HepG2 (cell line): ENCODE results near the gene SLC13A3. TPM values are rescaled to one million over a fixed set of nuclear protein-coding genes. Genes with fewer than 3 reads are reported as not detected.

Source experiments
- ARNT2 ChIP-seq: sonication (generic); formaldehyde crosslinking; IDR thresholded peaks from 2 replicates; pipeline ENCODE4 v1.8.0; 2022; ENCODE audit warnings: mild to moderate bottlenecking, low read depth, missing genetic modification reagents, moderate library complexity
- ATF5 ChIP-seq: sonication (generic); formaldehyde crosslinking; IDR thresholded peaks from 2 replicates; pipeline ENCODE4 v1.4.0; 2020; ENCODE audit warnings: mild to moderate bottlenecking, low read depth, missing genetic modification reagents
- DR1 ChIP-seq: sonication (generic); formaldehyde crosslinking; IDR thresholded peaks from 2 replicates; pipeline ENCODE4 v1.8.0; 2021; ENCODE audit warnings: mild to moderate bottlenecking, missing genetic modification reagents, inconsistent platforms
- GABPA ChIP-seq, 2 experiments: IDR thresholded peaks; 2 replicates each; pipeline ENCODE4 v1.6.1; 2011 to 2016; ENCODE audit warnings: low read depth in 2 of 2, low read length in 1 of 2, missing biosample characterization in 1 of 2, missing genetic modification characterization in 1 of 2
- GRHL1 ChIP-seq: sonication (generic); formaldehyde crosslinking; conservative IDR thresholded peaks from 2 replicates; pipeline ENCODE4 v1.8.0; 2022; ENCODE audit warnings: missing genetic modification reagents
- MYC ChIP-seq: sonication (generic); formaldehyde crosslinking; IDR thresholded peaks from 2 replicates; pipeline ENCODE4 v1.9.0; 2021; ENCODE audit warnings: missing genetic modification reagents, borderline replicate concordance
- NR3C1 ChIP-seq: sonication (generic); formaldehyde crosslinking; IDR thresholded peaks from 2 replicates; pipeline ENCODE4 v1.4.0; 2020; ENCODE audit warnings: missing genetic modification reagents
- PAF1 ChIP-seq: IDR thresholded peaks from 2 replicates; pipeline ENCODE4 v1.6.1; 2016; ENCODE audit warnings: missing genetic modification reagents, missing compliant biosample characterization
- PRPF4 ChIP-seq: fragments of 200-400 bp; formaldehyde crosslinking; IDR thresholded peaks from 2 replicates; pipeline ENCODE4 v1.6.1; 2016; ENCODE audit warnings: low read length, low read depth; ENCODE audit not compliant: poor library complexity, severe bottlenecking
- U2AF1 ChIP-seq: fragments of 200-400 bp; formaldehyde crosslinking; optimal IDR thresholded peaks from 2 replicates; pipeline ENCODE3; 2017; ENCODE audit warnings: mild to moderate bottlenecking, low read depth, low read length
- ZNF468 ChIP-seq: sonication (generic); formaldehyde crosslinking; IDR thresholded peaks from 2 replicates; pipeline ENCODE4 v1.8.0; 2022; ENCODE audit warnings: mild to moderate bottlenecking, moderate library complexity, missing genetic modification reagents
- ZNF501 ChIP-seq: sonication (generic); formaldehyde crosslinking; IDR thresholded peaks from 2 replicates; pipeline ENCODE4 v1.5.1; 2020; ENCODE audit warnings: mild to moderate bottlenecking, moderate library complexity, missing genetic modification reagents
- ZNF567 ChIP-seq: sonication (generic); formaldehyde crosslinking; IDR thresholded peaks from 2 replicates; pipeline ENCODE4 v1.8.1; 2023; ENCODE audit warnings: mild to moderate bottlenecking, missing genetic modification reagents, borderline replicate concordance
- ZZZ3 ChIP-seq: sonication (generic); formaldehyde crosslinking; IDR thresholded peaks from 2 replicates; pipeline ENCODE4 v1.4.0; 2020; ENCODE audit warnings: missing genetic modification reagents, mild to moderate bottlenecking, borderline replicate concordance
- polyA plus RNA-seq, 8 experiments: library from polyadenylated mRNA; depleted of rRNA in 3 of 8; stranded (reverse) in 7 of 8; unstranded in 1 of 8; fragments of >200 nt; fragmentation: Illumina TruSeq in 4 of 8; extraction: Trizol in 4 of 8; gene quantifications; 2 replicates each; pipeline versions ENCODE4 v1.2.1 to v1.2.3, GENCODE V29; 2011 to 2016; ENCODE audit warnings: low read depth in 4 of 8, missing spikeins in 1 of 8, mixed read lengths in 1 of 8; ENCODE audit not compliant: insufficient read depth in 1 of 8
- total RNA-seq, 5 experiments: library from RNA; depleted of rRNA; stranded (reverse); fragments of >200 nt; fragmentation: Illumina TruSeq; extraction: Trizol; gene quantifications; 2 replicates each; pipeline ENCODE4 v1.2.3, GENCODE V29; 2016; ENCODE audit warnings: low read depth in 1 of 5
- TF ChIP-seq, protein P1 (sequence below): sonication (generic); formaldehyde crosslinking; IDR thresholded peaks from 2 replicates; pipeline ENCODE4 v1.5.0; 2020; ENCODE audit warnings: mild to moderate bottlenecking, missing genetic modification reagents
- TF ChIP-seq, protein P2 (sequence below): IDR thresholded peaks from 2 replicates; pipeline ENCODE4 v1.6.1; 2012; ENCODE audit warnings: inconsistent platforms
- TF ChIP-seq, protein P3 (sequence below): sonication (generic); formaldehyde crosslinking; IDR thresholded peaks from 2 replicates; pipeline ENCODE4 v1.8.0; 2022; ENCODE audit warnings: missing genetic modification reagents, mild to moderate bottlenecking, inconsistent platforms, borderline replicate concordance
- TF ChIP-seq, protein P4 (sequence below): IDR thresholded peaks from 2 replicates; pipeline ENCODE4 v1.6.1; 2018; ENCODE audit warnings: missing genetic modification reagents

The SLC13A3 gene
- total and polyA plus RNA-seq, 2 of the 13 experiments (the other 11 are each of a cell fraction or from before 2014, with no cell fraction given) = 66.5 to 76.0 TPM

GRCh38 chr20:46648903-46649649 is 2.2 kb downstream of the SLC13A3 start (continued):
- TF ChIP-seq GRHL1 (CRISPR knock-in tag) (no peak), ZNF501 (CRISPR knock-in tag) (no peak), NR3C1 (CRISPR knock-in tag) (no peak), ZNF567 (CRISPR knock-in tag) (no peak), DR1 (CRISPR knock-in tag) (no peak), ZNF468 (CRISPR knock-in tag) (no peak), ARNT2 (no peak; the same call in 1 of the 2 replicates), PRPF4 (no peak), MYC (CRISPR knock-in tag) (no peak), U2AF1 (no peak), PAF1 (CRISPR knock-in tag) (no peak), ATF5 (CRISPR knock-in tag) (no peak), ZZZ3 (CRISPR knock-in tag) (no peak), GABPA (IDR thresholded peaks at IDR 0.05; ENCODE audit: low read depth, low read length) (no peak), GABPA (CRISPR knock-in tag; IDR thresholded peaks at IDR 0.05; ENCODE audit: low read depth) (no peak)
- TF ChIP-seq, protein P1, sequence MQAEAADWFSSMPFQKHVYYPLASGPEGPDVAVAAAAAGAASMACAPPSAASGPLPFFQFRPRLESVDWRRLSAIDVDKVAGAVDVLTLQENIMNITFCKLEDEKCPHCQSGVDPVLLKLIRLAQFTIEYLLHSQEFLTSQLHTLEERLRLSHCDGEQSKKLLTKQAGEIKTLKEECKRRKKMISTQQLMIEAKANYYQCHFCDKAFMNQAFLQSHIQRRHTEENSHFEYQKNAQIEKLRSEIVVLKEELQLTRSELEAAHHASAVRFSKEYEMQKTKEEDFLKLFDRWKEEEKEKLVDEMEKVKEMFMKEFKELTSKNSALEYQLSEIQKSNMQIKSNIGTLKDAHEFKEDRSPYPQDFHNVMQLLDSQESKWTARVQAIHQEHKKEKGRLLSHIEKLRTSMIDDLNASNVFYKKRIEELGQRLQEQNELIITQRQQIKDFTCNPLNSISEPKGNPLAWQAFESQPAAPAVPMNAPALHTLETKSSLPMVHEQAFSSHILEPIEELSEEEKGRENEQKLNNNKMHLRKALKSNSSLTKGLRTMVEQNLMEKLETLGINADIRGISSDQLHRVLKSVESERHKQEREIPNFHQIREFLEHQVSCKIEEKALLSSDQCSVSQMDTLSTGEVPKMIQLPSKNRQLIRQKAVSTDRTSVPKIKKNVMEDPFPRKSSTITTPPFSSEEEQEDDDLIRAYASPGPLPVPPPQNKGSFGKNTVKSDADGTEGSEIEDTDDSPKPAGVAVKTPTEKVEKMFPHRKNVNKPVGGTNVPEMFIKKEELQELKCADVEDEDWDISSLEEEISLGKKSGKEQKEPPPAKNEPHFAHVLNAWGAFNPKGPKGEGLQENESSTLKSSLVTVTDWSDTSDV (CRISPR knock-in tag) = no peak
- TF ChIP-seq, protein P2, sequence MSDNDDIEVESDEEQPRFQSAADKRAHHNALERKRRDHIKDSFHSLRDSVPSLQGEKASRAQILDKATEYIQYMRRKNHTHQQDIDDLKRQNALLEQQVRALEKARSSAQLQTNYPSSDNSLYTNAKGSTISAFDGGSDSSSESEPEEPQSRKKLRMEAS = no peak
- TF ChIP-seq, protein P3, sequence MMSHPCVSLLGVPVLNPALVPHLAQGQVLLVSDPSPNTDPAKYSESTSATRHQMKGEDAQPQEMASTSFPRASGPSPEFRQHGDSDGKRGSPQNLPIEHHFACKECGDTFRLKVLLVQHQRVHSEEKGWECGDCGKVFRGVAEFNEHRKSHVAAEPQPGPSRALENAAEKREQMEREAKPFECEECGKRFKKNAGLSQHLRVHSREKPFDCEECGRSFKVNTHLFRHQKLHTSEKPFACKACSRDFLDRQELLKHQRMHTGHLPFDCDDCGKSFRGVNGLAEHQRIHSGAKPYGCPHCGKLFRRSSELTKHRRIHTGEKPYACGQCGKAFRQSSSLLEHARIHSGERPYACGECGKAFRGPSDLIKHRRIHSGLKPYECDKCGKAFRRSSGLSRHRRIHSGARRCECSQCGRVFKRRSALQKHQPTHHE (CRISPR knock-in tag) = no peak
- TF ChIP-seq, protein P4, sequence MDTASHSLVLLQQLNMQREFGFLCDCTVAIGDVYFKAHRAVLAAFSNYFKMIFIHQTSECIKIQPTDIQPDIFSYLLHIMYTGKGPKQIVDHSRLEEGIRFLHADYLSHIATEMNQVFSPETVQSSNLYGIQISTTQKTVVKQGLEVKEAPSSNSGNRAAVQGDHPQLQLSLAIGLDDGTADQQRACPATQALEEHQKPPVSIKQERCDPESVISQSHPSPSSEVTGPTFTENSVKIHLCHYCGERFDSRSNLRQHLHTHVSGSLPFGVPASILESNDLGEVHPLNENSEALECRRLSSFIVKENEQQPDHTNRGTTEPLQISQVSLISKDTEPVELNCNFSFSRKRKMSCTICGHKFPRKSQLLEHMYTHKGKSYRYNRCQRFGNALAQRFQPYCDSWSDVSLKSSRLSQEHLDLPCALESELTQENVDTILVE (CRISPR knock-in tag) = no peak
